HAP-1 (cell line): ENCODE data around the gene RPL38.

Experiments
- DNase-seq, 2 experiments: peaks; one replicate each; pipeline ENCODE4 v3.0.0-alpha.2; 2016 to 2020; ENCODE audit warnings: low spot score in 2 of 2
- H3K27me3 ChIP-seq: fragments of 250-450 bp; sonication (Bioruptor Pico); 2 replicates; pipeline ENCODE4 v1.5.1; 2020; ENCODE audit warnings: low read depth, mild to moderate bottlenecking, moderate library complexity
- H3K36me3 ChIP-seq: fragments of 250-450 bp; sonication (Bioruptor Pico); replicated peaks from 2 replicates; pipeline ENCODE4 v1.5.1; 2020; ENCODE audit warnings: mild to moderate bottlenecking
- H3K4me1 ChIP-seq: fragments of 250-450 bp; sonication (Bioruptor Pico); 2 replicates; pipeline ENCODE4 v1.5.1; 2020; ENCODE audit warnings: mild to moderate bottlenecking
- H3K4me3 ChIP-seq: fragments of 250-450 bp; sonication (Bioruptor Pico); 2 replicates; pipeline ENCODE4 v1.5.1; 2020; ENCODE audit warnings: mild to moderate bottlenecking, moderate library complexity
- H3K9me3 ChIP-seq: fragments of 250-450 bp; sonication (Bioruptor Pico); 2 replicates; pipeline ENCODE4 v1.5.1; 2020; ENCODE audit warnings: mild to moderate bottlenecking, moderate library complexity
- in situ Hi-C: fragments of 300-500 bp; cut with MboI; formaldehyde crosslinking; loops from 3 replicates; pipeline ENCODE4 v1.14.3; 2020; ENCODE audit warnings: low sequenced_read_pairs, inconsistent platforms, mixed read lengths

The RPL38 gene

DNA sequence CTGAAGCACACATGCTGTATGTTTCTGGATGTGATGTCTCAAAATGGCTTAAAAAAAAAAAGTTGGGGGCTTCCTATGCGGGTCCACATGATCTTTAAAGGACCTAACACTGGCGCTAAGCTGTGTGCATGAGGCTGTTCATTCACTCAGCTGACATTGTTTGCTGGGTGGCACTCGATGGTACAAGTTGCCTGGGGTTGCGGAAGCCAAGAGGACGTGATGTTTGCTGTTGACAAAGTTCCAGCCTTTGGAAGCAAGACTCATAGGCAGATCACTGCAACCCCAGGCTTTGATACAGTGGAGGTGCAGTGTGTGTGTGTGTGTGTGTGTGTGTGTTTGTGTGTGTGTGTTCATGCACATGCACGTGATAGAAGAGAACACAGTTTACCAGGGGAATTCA, 41.1 kb downstream of the RPL38 start:
- H3K4me1 ChIP-seq: no peaks in the 10 kb centered on the region; the same call in 1 of the 2 replicates
- no peaks in the 10 kb centered on the region for H3K9me3 ChIP-seq
- DNase-seq: no peak
- in situ Hi-C loops: no loop called here
- H3K27me3 ChIP-seq: no peaks in the 10 kb centered on the region
- no peaks in the 10 kb centered on the region for H3K36me3 ChIP-seq
- no peak overlapping the region for H3K4me3 ChIP-seq

- in situ Hi-C loops: no loop called here
Measured at GRCh38 chr17:74245145-74245831, 41.8 kb downstream of the RPL38 start.

GRCh38 chr17:74245871-74246270, 42.4 kb downstream of the RPL38 start:
- in situ Hi-C loops: no loop called here
- no peaks in the 10 kb centered on the region for H3K9me3 ChIP-seq
- H3K27me3 ChIP-seq: no peaks in the 10 kb centered on the region
- H3K36me3 ChIP-seq: no peaks in the 10 kb centered on the region
- no peaks in the 10 kb centered on the region for H3K4me1 ChIP-seq
- H3K4me3 ChIP-seq: no peak overlapping the region
- DNase-seq: no peak

More at GRCh38 chr17:74245145-74245831, 41.8 kb downstream of the RPL38 start:
- no peak overlapping the region for H3K4me3 ChIP-seq
- no peaks in the 10 kb centered on the region for H3K27me3 ChIP-seq
- H3K36me3 ChIP-seq: no peaks in the 10 kb centered on the region
- no peaks in the 10 kb centered on the region for H3K9me3 ChIP-seq
- H3K4me1 ChIP-seq: no peaks in the 10 kb centered on the region
- no peak for DNase-seq

DNA sequence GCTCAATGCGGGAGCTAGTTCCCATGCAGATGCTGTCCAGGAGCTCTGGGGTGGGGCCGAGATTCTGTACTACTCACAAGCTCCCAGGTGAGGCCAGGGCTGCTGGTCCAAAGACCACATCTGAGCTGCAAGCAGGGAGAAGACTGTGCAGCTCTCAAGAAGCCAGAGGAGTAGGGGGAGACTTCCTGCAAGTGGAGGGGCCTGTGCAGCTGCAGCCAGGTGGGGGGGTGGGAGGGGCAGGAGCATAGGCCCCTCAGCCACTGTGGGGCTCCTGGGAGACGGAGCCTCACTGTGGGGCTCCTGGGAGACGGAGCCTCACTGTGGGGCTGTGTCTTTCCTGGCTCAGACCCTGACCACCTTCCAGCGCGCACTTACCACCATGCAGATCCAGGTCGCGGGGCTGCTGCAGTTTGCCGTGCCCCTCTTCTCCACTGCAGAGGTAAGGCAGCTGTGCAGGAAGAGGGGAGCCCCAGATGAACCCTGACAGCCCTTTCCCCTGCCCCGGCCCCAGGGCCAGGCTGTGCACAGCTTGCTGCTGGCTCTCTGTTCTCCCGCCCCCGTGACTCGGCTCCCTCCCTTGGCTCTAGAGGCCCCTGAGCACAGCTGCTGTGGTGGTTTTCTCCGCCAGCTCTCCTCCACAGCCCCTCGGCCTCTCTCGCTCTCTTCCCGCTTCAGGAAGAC, 46.3 kb downstream of the RPL38 start:
- no peak for DNase-seq
- Histone ChIP-seq H3K36me3 (no peaks in the 10 kb centered on the region), H3K27me3 (no peaks in the 10 kb centered on the region)

GRCh38 chr17:74250324-74250995, 47.0 kb downstream of the RPL38 start:
- H3K36me3 ChIP-seq: no peaks in the 10 kb centered on the region
- H3K9me3 ChIP-seq: no peaks in the 10 kb centered on the region
- H3K4me1 ChIP-seq: no peaks in the 10 kb centered on the region
- no peak for DNase-seq
- no peak overlapping the region for H3K4me3 ChIP-seq
- in situ Hi-C loops: no loop called here
- H3K27me3 ChIP-seq: no peaks in the 10 kb centered on the region

More for the DNA sequence above, 46.3 kb downstream of the RPL38 start:
- Histone ChIP-seq H3K4me3 (no peak overlapping the region), H3K9me3 (no peaks in the 10 kb centered on the region), H3K4me1 (no peaks in the 10 kb centered on the region)
- in situ Hi-C loops: no loop called here

GRCh38 chr17:74251051-74251450, 47.6 kb downstream of the RPL38 start:
- Histone ChIP-seq H3K27me3 (no peaks in the 10 kb centered on the region), H3K4me1 (no peaks in the 10 kb centered on the region), H3K9me3 (no peaks in the 10 kb centered on the region), H3K36me3 (no peaks in the 10 kb centered on the region), H3K4me3 (no peak overlapping the region)
- no peak for DNase-seq
- in situ Hi-C loops: no loop called here

DNA sequence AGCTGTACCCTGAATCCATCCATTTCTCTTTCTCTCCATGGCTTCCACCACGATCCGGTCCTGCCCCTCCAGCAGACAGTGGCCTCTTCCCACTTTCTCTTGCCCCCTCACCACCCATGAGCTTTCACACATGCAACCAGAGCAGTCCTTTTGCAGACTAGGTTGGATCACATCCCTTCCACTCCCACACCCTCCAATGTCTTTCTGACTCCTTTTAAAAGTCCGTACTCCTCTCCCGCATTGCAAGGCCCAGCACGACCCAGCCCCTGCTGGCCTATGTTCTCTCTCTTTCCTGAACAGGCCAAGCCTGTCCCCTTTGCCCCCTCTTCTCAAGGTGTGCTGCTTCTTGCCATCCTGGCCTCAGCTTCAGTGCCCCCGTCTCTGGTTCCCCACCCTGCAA, 48.1 kb downstream of the RPL38 start:
- no peaks in the 10 kb centered on the region for H3K36me3 ChIP-seq
- in situ Hi-C loops: no loop called here
- no peak for DNase-seq
- no peaks in the 10 kb centered on the region for H3K27me3 ChIP-seq
- H3K4me1 ChIP-seq: no peaks in the 10 kb centered on the region
- H3K9me3 ChIP-seq: no peaks in the 10 kb centered on the region
- no peak overlapping the region for H3K4me3 ChIP-seq

DNA sequence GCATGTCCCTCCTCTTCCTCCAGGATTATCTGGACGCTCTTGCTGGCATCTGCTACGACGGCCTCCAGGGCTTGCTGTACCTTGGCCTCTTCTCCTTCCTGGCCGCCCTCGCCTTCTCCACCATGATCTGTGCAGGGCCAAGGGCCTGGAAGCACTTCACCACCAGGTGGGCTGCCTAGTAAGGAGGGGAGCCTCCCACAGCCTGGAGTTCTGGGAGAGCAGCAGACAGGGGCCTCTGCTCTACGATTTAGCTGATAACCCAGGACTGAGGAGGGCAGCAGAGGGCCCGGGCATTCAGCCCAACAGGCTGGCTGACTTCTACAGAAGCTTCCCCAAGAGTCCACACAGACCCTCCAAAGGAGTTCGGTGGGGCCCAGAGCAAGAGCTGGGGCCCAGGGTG, 48.7 kb downstream of the RPL38 start:
- in situ Hi-C loops: no loop called here
- no peaks in the 10 kb centered on the region for H3K4me1 ChIP-seq
- H3K9me3 ChIP-seq: no peaks in the 10 kb centered on the region
- H3K4me3 ChIP-seq: no peak overlapping the region
- no peaks in the 10 kb centered on the region for H3K27me3 ChIP-seq
- no peak for DNase-seq
- no peaks in the 10 kb centered on the region for H3K36me3 ChIP-seq

DNA sequence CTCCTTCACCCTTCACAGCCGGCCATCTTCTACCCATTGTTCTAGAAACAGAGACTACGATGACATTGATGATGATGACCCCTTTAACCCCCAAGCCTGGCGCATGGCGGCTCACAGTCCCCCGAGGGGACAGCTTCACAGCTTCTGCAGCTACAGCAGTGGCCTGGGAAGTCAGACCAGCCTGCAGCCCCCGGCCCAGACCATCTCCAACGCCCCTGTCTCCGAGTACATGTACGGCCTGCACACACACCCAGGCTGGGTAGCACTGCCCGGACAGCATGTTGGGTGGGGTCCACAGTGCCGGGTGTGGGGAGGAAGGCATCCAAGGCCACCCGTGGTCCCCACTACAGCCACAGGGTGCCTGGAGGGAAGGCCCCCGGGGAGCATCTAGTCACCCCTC, 49.6 kb downstream of the RPL38 start:
- no peaks in the 10 kb centered on the region for H3K4me1 ChIP-seq
- DNase-seq: no peak
- no peaks in the 10 kb centered on the region for H3K36me3 ChIP-seq
- in situ Hi-C loops: no loop called here
- H3K27me3 ChIP-seq: no peaks in the 10 kb centered on the region
- no peak overlapping the region for H3K4me3 ChIP-seq
- H3K9me3 ChIP-seq: no peaks in the 10 kb centered on the region

GRCh38 chr17:74257311-74257710, 53.8 kb downstream of the RPL38 start:
- in situ Hi-C loops: no loop called here
- Histone ChIP-seq H3K9me3 (no peaks in the 10 kb centered on the region), H3K36me3 (no peaks in the 10 kb centered on the region), H3K4me1 (no peaks in the 10 kb centered on the region), H3K4me3 (no peak overlapping the region), H3K27me3 (no peaks in the 10 kb centered on the region)
- DNase-seq: no peak

- DNase-seq: no peak
- in situ Hi-C loops: no loop called here
- H3K27me3 ChIP-seq: no peaks in the 10 kb centered on the region
Measured at GRCh38 chr17:74259667-74260524, 56.4 kb downstream of the RPL38 start.

More at GRCh38 chr17:74259667-74260524, 56.4 kb downstream of the RPL38 start:
- H3K4me3 ChIP-seq: no peak overlapping the region
- no peaks in the 10 kb centered on the region for H3K36me3 ChIP-seq
- no peaks in the 10 kb centered on the region for H3K4me1 ChIP-seq
- no peaks in the 10 kb centered on the region for H3K9me3 ChIP-seq
